HCT116 (cell line): ENCODE results near the gene EYA2. TPM values are rescaled to one million over a fixed set of nuclear protein-coding genes. Genes with fewer than 3 reads are reported as not detected.
A peak's percentile ranks its signal among the peaks of the same experiment; 100 is the strongest.

Source experiments
- ATAC-seq: fragments of 200-7000 bp; cut with Tn5 transposase; 2 replicates; pipeline ENCODE4 v1.9.1; 2020; ENCODE audit warnings: mild to moderate bottlenecking, moderate library complexity
- BruUV-seq: library from RNA; stranded (reverse); fragments of 400-500 nt; replicated peaks from 2 replicates; lab custom pipeline; 2021; lab: Mats Ljungman, UMichigan
- CTCF ChIA-PET: fragments of 300-600 bp; sonication (Branson Sonifier 250); formaldehyde crosslinking; loops from one replicate; lab custom pipeline; 2021; ENCODE audit warnings: antibody characterized with exemption; lab: Charles Lee
- POLR2A ChIA-PET: fragments of 300-600, 350-600 bp; sonication (Branson Sonifier 250); formaldehyde crosslinking; loops from one replicate; lab custom pipeline; 2021; ENCODE audit warnings: antibody characterized with exemption; lab: Charles Lee
- RAD21 ChIA-PET, 2 experiments: fragments of 300-600 bp; sonication (Branson Sonifier 250); formaldehyde crosslinking; loops; one replicate each; lab custom pipeline; 2023; ENCODE audit warnings: low total read pairs in 2 of 2; ENCODE audit not compliant: uncharacterized antibody in 2 of 2, unreplicated experiment in 2 of 2, low non-redundant PET in 1 of 2; lab: Charles Lee
- DNase-seq: peaks from one replicate; pipeline ENCODE4 v3.0.0-alpha.2; 2010; ENCODE audit warnings: low read depth, low spot score
- H2AFZ ChIP-seq: fragments of 200-600 bp; shearing (Covaris generic), sonication (generic); 2 replicates; pipeline ENCODE4 v1.6.1; 2017; ENCODE audit warnings: low read depth, mixed run types, mixed read lengths, antibody characterized with exemption, low read length; ENCODE audit not compliant: poor library complexity, severe bottlenecking
- H3K27ac ChIP-seq: 2 replicates; pipeline ENCODE4 v1.5.1; 2012; ENCODE audit warnings: low read depth, low read length
- H3K27me3 ChIP-seq: fragments of 200-600 bp; sonication (generic); 2 replicates; pipeline ENCODE4 v1.6.1; 2016; ENCODE audit warnings: mixed run types, low read length, mixed read lengths; ENCODE audit not compliant: insufficient read depth
- H3K36me3 ChIP-seq, 2 experiments: fragments of 200-500 bp in 1 of 2; fragments of 200-600 bp in 1 of 2; sonication (Bioruptor generic) in 1 of 2; sonication (generic) in 1 of 2; 2 replicates each; pipeline versions ENCODE4 v1.5.1 to v1.6.1; 2014 to 2016; ENCODE audit warnings: low read length in 2 of 2, inconsistent platforms in 1 of 2, mixed read lengths in 1 of 2, mixed run types in 1 of 2; ENCODE audit not compliant: insufficient read depth in 2 of 2, control insufficient read depth in 1 of 2
- H3K4me1 ChIP-seq, 2 experiments: fragments of 200-600 bp in 1 of 2; sonication (generic) in 1 of 2; 2 replicates each; pipeline versions ENCODE4 v1.5.1 to v1.6.1; 2012 to 2017; ENCODE audit warnings: low read length in 2 of 2, inconsistent platforms in 1 of 2, mild to moderate bottlenecking in 1 of 2, mixed read lengths in 1 of 2, mixed run types in 1 of 2, moderate library complexity in 1 of 2; ENCODE audit not compliant: insufficient read depth in 2 of 2, control insufficient read depth in 1 of 2
- H3K4me2 ChIP-seq: fragments of 200-600 bp; sonication (generic); 2 replicates; pipeline ENCODE4 v1.6.1; 2017; ENCODE audit warnings: mixed run types, low read length, mixed read lengths
- H3K4me3 ChIP-seq, 2 experiments: fragments of 200-600 bp in 1 of 2; sonication (generic) in 1 of 2; replicated peaks in 1 of 2; 2 replicates each; pipeline ENCODE4 v1.5.1; 2011 to 2016; ENCODE audit warnings: low read length in 2 of 2, control low read depth in 1 of 2, low read depth in 1 of 2, mild to moderate bottlenecking in 1 of 2, mixed read lengths in 1 of 2, mixed run types in 1 of 2
- H3K79me2 ChIP-seq: fragments of 200-600 bp; sonication (generic); 2 replicates; pipeline ENCODE4 v1.6.1; 2017; ENCODE audit warnings: mild to moderate bottlenecking, mixed run types, low read length, moderate library complexity, mixed read lengths; ENCODE audit not compliant: insufficient read depth
- H3K9ac ChIP-seq: fragments of 200-600 bp; sonication (generic); 2 replicates; pipeline ENCODE4 v1.6.1; 2016; ENCODE audit warnings: low read length, mixed read lengths
- H3K9me2 ChIP-seq: fragments of 200-600 bp; sonication (generic), shearing (Covaris generic); 2 replicates; pipeline ENCODE4 v1.6.1; 2017; ENCODE audit warnings: mixed run types, mild to moderate bottlenecking, moderate library complexity; ENCODE audit not compliant: insufficient read depth
- H3K9me3 ChIP-seq, 2 experiments: fragments of 200-500 bp in 1 of 2; fragments of 200-600 bp in 1 of 2; sonication (Bioruptor generic) in 1 of 2; sonication (generic) in 1 of 2; 2 replicates each; pipeline ENCODE4 v1.6.1; 2014 to 2017; ENCODE audit warnings: low read length in 2 of 2, mixed read lengths in 2 of 2, inconsistent platforms in 1 of 2, low read depth in 1 of 2, mild to moderate bottlenecking in 1 of 2, mixed run types in 1 of 2, moderate library complexity in 1 of 2; ENCODE audit not compliant: control insufficient read depth in 1 of 2, insufficient read depth in 1 of 2
- H4K20me1 ChIP-seq: fragments of 200-600 bp; sonication (generic), shearing (Covaris generic); 2 replicates; pipeline ENCODE4 v1.6.1; 2017; ENCODE audit warnings: mixed run types, mild to moderate bottlenecking, moderate library complexity; ENCODE audit not compliant: insufficient read depth
- ATF3 ChIP-seq: IDR thresholded peaks from 2 replicates; pipeline ENCODE4 v1.6.1; 2012
- ELF1 ChIP-seq: IDR thresholded peaks from 2 replicates; pipeline ENCODE4 v1.6.1; 2012; ENCODE audit warnings: low read depth, borderline replicate concordance
- RAD21 ChIP-seq: IDR thresholded peaks from 2 replicates; pipeline ENCODE4 v1.6.1; 2012; ENCODE audit warnings: low read depth, mild to moderate bottlenecking
- SIN3A ChIP-seq: IDR thresholded peaks from 2 replicates; pipeline ENCODE4 v1.6.1; 2012; ENCODE audit warnings: low read depth
- SP1 ChIP-seq: IDR thresholded peaks from 2 replicates; pipeline ENCODE4 v1.6.1; 2012; ENCODE audit warnings: low read depth
- ZFX ChIP-seq: fragments of 450-650 bp; IDR thresholded peaks from 2 replicates; pipeline ENCODE4 v1.6.1; 2017
- ZNF274 ChIP-seq: fragments of 200-500 bp; sonication (Bioruptor generic); IDR thresholded peaks from 2 replicates; pipeline ENCODE4 v1.6.1; 2014; ENCODE audit warnings: mild to moderate bottlenecking, low read depth, low read length, inconsistent platforms
- intact Hi-C: fragments of 100-400 bp; cut with micrococcal nuclease; formaldehyde crosslinking; loops from 2 replicates; pipeline ENCODE4 v1.10.0; 2022
- total RNA-seq: library from RNA; stranded (reverse); gene quantifications from one replicate; pipeline ENCODE4 v1.2.1, GENCODE V29; 2021; ENCODE audit not compliant: unreplicated experiment

Gene EYA2
- total RNA-seq, 1 experiment from 2014 or later: not detected

GRCh38 chr20:47020231-47020630, 125.6 kb downstream of the EYA2 start:
- Histone ChIP-seq H3K4me3 (no peak overlapping the region), H3K4me2 (no peak overlapping the region), H2AFZ (no peak overlapping the region), H3K9ac (no peak overlapping the region), H3K36me3 (no peaks in the 10 kb centered on the region), H3K27ac (no peak overlapping the region), H3K79me2 (no peaks in the 10 kb centered on the region), H3K9me2 (no peaks in the 10 kb centered on the region), H3K9me3 (no peaks in the 10 kb centered on the region), H4K20me1 (no peaks in the 10 kb centered on the region), H3K4me1 (no peaks in the 10 kb centered on the region)
- ATAC-seq (no peak), DNase-seq (no peak)
- RAD21 ChIA-PET: no interaction called here
- POLR2A ChIA-PET: interaction anchor here (0.6 kb wide), 1 partner anchor 18 kb away, joined by 3 read pairs; no protein-coding TSS in a partner anchor
- CTCF ChIA-PET: no interaction called here
- BruUV-seq: no TSS peak
- no peak for TF ChIP-seq ZFX
- TF ChIP-seq RAD21: peak; percentile 9; the same call in 1 of the 2 replicates
- TF ChIP-seq, all 23 proteins: peak for 1
- intact Hi-C loops: loop anchor here (10.0 kb wide), 1 partner anchor 265 kb away; no protein-coding TSS in a partner anchor
- peaks cover 35% of the 10 kb centered on the region for H3K27me3 ChIP-seq

GRCh38 chr20:47021850-47022249, 127.2 kb downstream of the EYA2 start:
- no peaks in the 10 kb centered on the region for H3K9me2 ChIP-seq
- H2AFZ ChIP-seq: no peak overlapping the region
- no peaks in the 10 kb centered on the region for H3K9me3 ChIP-seq
- H3K4me2 ChIP-seq: no peak overlapping the region
- TF ChIP-seq RAD21 (no peak), SIN3A (no peak), ATF3 (no peak), SP1 (no peak), ZNF274 (no peak), ELF1 (no peak)
- intact Hi-C loops: loop anchor here (10.0 kb wide), 1 partner anchor 267 kb away; no protein-coding TSS in a partner anchor
- H3K4me1 ChIP-seq: no peaks in the 10 kb centered on the region
- ATAC-seq (no peak), DNase-seq (no peak)
- H3K36me3 ChIP-seq: no peaks in the 10 kb centered on the region
- peaks cover 41% of the 10 kb centered on the region for H3K27me3 ChIP-seq
- H3K79me2 ChIP-seq: no peaks in the 10 kb centered on the region
- BruUV-seq: no TSS peak
- ChIA-PET CTCF (no interaction called here), RAD21 (no interaction called here), POLR2A (no interaction called here)
- H3K4me3 ChIP-seq: no peak overlapping the region
- H3K27ac ChIP-seq: no peak overlapping the region
- no peaks in the 10 kb centered on the region for H4K20me1 ChIP-seq
- H3K9ac ChIP-seq: no peak overlapping the region
